Left ventricle myocardium superior (tissue), 1 donor: ENCODE measurements around the gene RHOF. TPM values are rescaled to one million over a fixed set of nuclear protein-coding genes. Genes with fewer than 3 reads are reported as not detected.
"Not testable (repeated sequence)": the region's sequence is repeated elsewhere in the genome, so short reads cannot be mapped to it uniquely, and the experiment has no call there.

Source experiments
- ATAC-seq: fragments of 200-7000 bp; cut with Tn5 transposase; one replicate; pipeline ENCODE4 v1.9.1; 2020; ENCODE audit warnings: mild to moderate bottlenecking, moderate library complexity
- DNase-seq: peaks from one replicate; pipeline ENCODE4 v3.0.0-alpha.2; 2020
- intact Hi-C: fragments of 100-400 bp; cut with micrococcal nuclease; formaldehyde crosslinking; loops from one replicate; pipeline ENCODE4 v1.11.0; 2022
- total RNA-seq: library from RNA; stranded (reverse); fragmentation: NEBNext Ultra II Directional; extraction: Animal tissue kit (Norgen Biotek cat#: 25700); gene quantifications from one replicate; pipeline ENCODE4 v1.2.1, GENCODE V29; 2021
- donor health status: DM: no; HTN: yes; CAD: no; lungs with severe emphysema.

Gene RHOF
- total RNA-seq, 1 donor from 2014 or later: 48.3 TPM

DNA sequence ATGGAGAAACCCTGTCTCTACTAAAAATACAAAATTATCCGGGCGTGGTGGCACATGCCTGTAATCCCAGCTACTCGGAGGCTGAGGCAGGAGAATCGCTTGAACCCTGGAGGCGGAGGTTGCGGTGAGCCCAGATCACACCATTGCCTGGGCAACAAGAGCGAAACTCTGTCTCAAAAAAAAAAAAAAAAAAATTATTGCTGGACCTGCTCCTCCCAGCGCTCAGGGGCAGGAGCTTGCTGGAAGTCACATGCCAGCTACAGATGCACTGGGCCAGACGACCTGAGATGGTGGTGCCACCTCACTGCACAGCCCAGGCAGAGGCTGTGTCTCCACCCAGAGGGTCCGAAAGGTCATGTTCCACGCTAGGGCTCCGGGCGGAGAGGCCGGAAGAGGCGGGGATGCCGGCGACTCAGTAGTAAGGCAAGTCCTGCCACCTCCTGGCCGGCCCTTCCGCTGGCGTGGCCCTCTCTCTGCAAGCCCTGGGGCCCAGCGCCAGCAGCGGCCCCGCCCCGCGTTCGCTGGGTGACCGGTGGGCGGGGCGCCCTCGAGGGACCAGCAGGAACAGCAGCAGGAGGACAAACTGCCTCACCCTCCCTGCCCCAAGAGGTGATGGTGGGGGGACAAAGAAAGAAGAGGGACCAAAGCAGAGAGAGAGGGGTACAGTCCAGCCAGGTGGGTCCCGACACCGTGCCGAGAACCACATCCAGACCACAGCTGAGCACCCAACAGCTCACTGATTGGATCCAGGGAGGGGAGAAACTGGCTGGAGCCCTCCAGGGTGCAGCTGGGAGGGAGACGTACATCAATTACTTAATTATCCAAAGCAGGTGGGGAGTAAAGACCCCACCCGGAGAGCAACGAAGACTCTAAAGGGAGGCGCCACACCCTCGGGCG, 3.6 kb upstream of the RHOF start:
- ATAC-seq (peak; percentile 51), DNase-seq (peak; percentile 99)
- intact Hi-C loops: loop anchor here (10.0 kb wide), 1 partner anchor 88 kb away; the partner anchor contains the start of gene PSMD9

DNA sequence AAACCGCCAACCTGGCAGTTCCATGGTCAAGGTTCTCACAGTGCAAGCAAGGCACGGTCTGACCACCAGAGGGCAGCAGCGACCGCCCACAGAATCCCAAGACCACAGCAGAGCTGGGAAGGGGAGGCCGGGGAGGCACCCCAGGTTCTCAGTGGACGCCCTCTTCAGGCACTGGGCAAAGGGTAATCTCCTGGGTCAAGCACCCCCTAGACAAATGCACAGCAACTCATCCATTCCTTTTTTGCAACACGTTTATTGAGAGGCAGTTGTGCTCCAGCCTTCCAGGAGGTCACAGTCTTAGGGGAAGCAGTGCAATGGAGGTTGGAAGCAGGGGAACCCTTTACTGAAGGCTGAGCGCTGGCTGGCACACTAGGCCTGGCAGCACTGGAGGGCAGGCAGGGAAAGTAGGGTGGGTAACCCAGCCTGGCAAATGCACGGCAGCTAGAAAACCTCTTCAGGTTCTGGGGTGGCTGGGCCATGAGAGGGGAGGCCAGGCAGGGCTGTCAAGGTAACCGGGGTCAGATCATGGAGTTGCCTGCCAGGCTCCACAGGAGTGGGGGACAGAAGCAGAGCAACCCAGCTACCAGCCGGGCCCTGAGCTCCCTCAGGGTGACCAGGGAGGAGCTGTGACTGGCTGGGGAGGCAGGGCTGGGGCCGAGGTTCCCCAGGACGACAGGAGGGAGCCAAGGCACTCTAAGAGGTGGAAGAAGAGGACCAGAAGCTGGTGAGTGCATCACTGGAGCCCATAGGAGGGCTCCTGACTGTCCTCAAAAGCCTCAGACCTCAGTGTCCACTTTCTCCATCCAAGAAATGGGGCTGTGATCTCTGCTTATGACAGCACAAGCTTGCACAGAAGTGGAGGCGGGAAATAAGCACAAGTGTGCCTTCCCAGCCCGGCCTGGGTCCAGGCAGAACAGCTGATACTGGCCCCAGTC, 1.8 kb upstream of the RHOF start:
- ATAC-seq: peak; percentile 34

DNA sequence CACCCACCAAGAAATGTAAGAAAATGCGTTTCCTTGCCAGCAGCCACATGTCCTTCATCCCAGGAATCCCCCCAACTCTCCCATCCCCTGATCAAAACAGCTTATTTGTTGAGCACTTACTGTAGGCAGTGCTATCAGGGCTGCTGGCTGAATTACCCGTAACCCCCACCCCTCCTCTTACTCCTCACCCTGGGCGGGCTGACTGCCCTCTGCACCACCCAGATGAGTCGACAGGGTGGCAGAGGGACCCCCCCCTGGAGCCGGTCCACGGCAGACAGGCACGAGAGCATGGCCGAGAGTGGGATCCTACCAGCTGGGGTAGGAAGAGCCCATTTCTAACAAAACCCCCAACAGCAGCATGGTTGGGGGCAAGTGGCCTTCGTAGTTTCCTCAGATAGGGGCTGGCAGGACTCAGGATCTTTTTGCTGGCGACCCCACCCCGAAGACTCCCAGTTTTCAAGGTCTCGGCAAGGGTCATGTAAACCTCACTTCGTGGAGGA, 1.1 kb upstream of the RHOF start:
- ATAC-seq (no peak), DNase-seq (peak; percentile 64)

More for the DNA sequence above, 1.8 kb upstream of the RHOF start:
- intact Hi-C loops: loop anchor here (10.0 kb wide), 1 partner anchor 90 kb away; the partner anchor contains the start of gene PSMD9
- DNase-seq: peak; percentile 93

DNA sequence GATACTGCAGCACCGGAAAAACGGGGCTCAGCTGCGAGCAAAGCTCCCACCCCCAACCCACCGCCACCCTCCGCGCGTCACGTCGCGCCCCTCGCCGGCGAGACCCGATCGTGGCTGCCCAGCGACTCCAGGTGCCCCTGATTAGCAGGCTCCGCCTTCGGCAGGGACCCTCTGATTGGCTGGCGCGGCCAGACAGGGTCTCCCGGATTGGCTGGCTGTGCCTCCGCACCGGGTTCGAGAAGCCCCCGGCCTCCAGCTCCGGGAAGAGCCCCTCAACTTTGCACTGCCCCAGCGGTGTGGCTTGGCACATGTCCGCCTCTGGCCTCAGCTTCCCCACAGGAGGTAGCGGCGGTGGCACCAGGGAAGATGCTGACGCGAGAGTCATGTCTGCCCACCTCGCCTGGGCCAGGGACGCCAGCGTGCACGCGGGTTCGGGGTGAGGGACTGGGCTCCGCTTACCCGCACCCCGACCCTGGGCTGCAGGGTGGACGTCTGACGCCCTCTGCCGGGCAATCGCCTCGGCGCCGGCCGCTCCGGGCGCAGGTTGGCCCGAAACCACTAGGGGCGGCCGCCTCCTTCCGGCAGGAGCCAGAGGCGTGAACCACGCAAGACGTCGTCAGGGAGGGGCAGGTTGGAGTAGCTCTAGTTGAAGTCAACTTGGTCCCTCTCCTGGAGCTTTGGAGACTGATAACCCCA, 498 bp upstream of the RHOF start:
- DNase-seq: peak; percentile 95
- peak; percentile 62 for ATAC-seq
- intact Hi-C loops: loop anchor here (10.0 kb wide), 1 partner anchor 91 kb away; the partner anchor contains the start of gene PSMD9

More for the DNA sequence above, 1.1 kb upstream of the RHOF start:
- intact Hi-C loops: loop anchor here (10.0 kb wide), 1 partner anchor 90 kb away; the partner anchor contains the start of gene PSMD9

- peak; percentile 80 for DNase-seq
- intact Hi-C loops: loop anchor here (10.0 kb wide), 1 partner anchor 92 kb away; the partner anchor contains the start of gene PSMD9
- ATAC-seq: peak; percentile 11
Measured at GRCh38 chr12:121792607-121793439, 665 bp downstream of the RHOF start.

DNA sequence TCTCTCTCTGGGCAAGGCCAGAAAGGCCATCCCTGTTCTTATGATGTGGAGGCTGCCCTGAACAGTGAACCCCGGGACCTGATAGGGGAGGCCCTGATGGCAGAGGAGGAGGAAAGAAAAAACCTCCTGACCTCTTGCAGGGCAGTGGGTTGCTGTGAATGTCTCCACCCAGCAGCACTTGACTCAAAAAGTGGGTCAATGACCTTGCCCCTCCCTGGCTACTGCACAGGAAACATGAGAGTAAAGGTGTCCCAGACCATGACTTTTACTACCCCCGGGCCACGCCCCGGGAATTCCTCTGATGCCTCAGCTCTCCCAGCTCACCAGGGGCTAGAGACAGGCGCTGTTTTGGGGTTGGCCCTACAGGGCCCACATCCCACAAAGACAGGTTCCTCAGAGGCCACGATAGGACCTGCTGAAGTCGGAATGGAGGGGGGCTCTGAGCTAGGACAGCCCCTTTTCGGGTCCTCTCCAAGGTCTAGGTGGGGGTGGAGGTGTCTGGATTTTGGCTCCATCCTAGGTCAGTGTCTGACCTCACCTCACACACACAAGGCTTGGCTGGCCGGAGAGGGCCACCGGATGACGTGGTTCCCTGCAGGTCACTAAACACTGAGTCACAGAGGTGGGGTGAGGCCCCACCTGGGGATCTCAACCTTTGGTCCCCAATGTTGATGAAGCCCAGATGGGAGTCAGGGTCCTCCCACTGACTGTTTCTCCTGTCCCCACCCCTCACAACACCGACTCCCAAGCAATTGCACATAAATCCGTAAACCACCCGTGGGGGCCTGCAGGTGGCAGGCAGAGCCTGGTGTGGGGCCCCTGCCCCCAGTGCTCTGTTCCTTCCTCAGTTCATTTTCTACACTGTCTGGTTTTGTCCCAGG, 1.6 kb downstream of the RHOF start:
- no peak for ATAC-seq
- intact Hi-C loops: loop anchor here (10.0 kb wide), 1 partner anchor 93 kb away; the partner anchor contains the start of gene PSMD9
- DNase-seq: no peak

DNA sequence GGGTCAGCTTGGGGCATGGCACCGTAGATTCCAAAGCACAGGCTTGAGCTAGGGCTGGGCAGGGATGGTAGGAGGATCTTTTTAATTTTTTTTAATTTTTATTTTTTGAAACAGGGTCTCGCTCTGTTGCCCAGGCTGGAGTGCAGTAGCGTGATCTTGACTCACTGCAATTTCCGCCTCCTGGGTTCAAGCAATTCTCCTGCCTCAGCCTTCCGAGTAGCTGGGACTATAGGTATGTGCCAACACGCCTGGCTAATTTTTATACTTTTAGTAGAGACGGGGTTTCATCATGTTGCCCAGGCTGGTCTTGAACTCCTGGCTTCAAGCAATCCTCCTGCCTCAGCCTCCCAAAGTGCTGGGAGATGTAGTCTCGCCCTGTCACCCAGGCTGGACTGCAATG, 2.7 kb downstream of the RHOF start:
- ATAC-seq, DNase-seq: not testable (repeated sequence)
- intact Hi-C loops: loop anchor here (10.0 kb wide), 1 partner anchor 94 kb away; the partner anchor contains the start of gene PSMD9

DNA sequence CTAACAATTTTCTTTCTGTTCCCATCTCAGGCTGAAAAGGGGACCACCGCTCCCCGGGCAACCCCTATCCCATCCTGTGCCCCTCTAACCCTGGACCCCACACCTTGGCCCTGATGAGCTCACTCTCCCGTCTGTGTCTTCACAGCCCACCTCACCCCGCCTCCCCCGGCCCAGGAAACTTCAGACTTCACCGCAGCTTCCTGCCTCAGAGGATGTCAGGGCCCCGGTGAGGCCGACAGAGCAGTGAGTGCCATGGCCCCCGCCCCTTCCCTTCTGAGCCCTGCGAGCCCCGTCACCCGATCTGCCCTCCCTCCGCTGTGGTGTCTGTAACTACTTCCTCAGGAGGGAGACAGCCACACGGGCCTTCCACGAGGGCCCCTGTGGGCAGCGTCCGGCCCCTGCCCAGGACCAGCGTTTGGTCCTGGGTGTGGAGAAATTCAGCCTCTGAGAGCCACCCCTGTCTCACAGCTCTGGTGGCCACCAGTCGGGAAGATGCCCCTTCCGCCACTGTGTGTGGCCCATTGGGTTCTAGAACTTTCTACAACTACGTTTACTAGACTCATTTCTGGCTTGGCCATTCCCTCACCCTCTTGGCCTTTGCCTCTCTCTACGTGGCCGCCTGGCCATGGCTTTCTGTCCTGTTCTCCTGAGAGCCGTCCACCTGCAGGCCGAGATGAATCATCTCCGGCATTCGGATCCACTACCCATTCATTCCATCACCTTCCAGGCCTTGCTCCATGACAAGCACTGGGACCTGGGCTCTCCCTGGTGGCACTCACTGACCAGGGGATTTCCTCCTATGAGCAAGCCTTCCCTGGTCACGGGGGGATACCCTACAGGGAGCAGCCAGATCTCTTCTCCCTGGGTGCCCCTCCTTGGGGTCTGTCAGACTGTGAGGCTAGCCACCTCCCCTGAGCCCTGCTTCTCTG, 3.4 kb downstream of the RHOF start:
- no peak for ATAC-seq
- peak; percentile 72 for DNase-seq
- intact Hi-C loops: loop anchor here (10.0 kb wide), 1 partner anchor 95 kb away; the partner anchor contains the start of gene PSMD9

- ATAC-seq (no peak), DNase-seq (no peak)
- intact Hi-C loops: no loop called here
Measured at GRCh38 chr12:121789233-121789781, 4.2 kb downstream of the RHOF start.

DNA sequence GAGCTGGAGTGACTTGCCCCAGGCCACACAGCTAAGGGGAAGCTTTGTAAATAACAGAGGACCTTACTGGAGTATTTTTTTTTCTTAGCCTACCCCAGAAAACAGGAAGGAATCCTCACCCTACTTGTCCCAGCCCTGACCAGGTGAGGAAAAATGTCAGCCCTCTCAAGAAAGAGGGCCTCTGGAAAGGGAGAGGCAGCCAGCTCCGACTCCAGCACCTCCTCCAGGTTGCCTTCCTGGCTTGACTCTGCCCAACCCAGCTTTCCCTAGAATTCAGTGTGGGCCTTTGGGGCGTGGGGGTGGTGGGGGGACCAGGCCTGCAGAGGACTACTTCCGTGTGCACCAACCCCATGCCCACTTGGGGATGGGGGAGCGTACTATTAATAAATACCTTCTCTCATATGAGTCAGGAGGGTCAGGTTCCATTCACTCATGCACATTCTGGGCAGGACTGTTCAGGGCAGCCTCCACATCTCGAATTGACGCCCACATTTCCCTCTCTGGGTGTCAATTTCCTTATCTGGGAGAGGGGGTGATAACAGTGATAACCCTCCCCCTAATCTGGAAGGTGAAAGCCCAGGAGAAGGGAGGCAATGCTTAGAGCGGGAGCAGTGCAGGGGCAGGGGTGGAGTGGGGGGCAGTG, 5.2 kb downstream of the RHOF start:
- DNase-seq: no peak
- intact Hi-C loops: no loop called here
- ATAC-seq: no peak

DNA sequence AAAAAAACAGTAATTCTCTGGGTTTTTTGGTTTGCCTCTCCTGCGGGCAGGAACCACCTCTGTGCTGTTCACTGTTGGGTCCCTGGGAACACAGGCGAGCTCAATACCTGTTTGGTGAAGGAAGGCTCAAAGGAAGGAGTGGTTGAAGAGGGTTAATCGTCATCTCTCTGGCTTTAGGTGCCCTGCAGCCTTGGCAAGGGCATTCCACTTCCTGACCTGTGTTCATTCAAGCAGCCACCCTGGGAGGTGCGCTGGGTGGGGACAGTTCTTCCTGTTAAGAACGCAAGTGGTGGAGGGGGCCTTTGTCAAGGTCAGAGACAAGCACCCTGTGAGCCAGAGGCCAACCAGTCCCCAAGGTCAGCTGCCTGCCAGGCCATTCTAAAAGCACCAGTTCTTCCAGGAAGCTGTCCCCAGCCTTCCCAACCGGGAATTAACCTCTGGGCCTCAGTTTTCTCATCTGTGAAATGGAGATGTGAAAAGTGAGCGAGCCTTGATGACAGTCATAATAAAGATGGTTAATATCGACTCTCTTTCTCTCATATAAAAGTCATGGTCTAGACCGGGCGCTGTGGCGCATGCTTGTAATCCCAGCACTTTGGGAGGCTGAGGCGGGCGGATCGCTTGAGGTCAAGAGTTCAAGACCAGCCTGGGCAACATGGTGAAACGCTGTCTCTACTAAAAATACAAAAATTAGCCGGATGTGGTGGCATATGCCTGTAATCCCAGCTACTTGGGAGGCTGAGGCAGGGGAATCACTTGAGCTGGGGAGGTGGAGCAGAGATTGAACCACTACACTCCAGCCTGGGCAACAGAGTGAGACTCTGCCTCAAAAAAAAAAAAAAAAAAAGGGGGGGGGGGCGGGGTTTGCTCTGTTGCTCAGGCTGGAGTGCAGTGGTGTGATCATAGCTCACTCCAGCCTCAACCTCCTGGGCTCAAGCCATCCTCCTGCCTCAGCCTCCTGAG, 6.1 kb downstream of the RHOF start:
- no peak for DNase-seq
- peak; percentile 50 for ATAC-seq
- intact Hi-C loops: no loop called here

DNA sequence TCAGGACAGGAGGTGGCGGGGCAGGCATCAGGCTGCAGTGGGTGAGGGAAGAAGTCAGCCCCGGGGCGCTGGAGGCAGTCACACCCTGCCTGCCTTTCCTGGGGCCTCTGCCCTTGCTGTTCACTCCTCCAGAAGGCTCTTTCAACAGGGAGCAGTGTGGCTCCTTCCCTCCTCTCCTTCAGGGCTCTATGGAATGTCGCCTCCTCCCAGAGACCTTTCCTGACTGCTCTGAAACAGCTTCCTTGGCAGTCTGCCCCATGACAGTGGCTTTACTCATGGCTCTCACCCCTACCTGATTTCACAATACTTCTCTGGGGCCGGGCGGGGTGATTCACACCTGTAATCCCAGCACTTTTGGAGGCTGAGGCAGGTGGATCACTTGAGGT, 7.1 kb downstream of the RHOF start:
- DNase-seq: no peak
- intact Hi-C loops: no loop called here
- ATAC-seq: peak; percentile 25

DNA sequence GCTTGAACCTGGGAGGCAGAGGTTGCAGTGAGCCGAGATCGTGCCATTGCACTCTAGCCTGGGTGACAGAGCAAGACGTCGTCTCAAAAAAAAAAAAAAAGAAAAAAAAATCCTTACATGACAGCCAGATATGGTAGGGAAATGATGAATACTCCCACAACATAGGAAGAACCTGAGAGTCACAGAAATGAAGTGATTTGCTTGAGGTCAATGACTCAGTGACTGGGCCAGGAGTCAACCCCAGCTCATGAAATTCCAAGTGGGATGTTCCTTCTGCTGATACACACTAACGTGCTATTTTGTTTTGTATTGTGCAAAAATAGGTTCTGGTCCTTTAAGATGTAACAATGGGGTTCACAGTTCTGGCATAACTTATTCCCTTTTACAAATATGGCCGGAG, 9.0 kb downstream of the RHOF start:
- intact Hi-C loops: no loop called here
- no peak for ATAC-seq
- no peak for DNase-seq

- ATAC-seq: no peak
- DNase-seq: no peak
- intact Hi-C loops: no loop called here
Measured at GRCh38 chr12:121783766-121784165, 9.7 kb downstream of the RHOF start.
